GM23338 (cell line): ENCODE data around the gene AGTR1. TPM values are rescaled to one million over a fixed set of nuclear protein-coding genes. Genes with fewer than 3 reads are reported as not detected.

Experiments used
- ATAC-seq: fragments of 200-7000 bp; cut with Tn5 transposase; 3 replicates; pipeline ENCODE4 v1.9.1; 2020
- DNase-seq: peaks from one replicate; pipeline ENCODE4 v3.0.0-alpha.2; 2015; ENCODE audit warnings: low spot score
- H2AFZ ChIP-seq: fragments of 200-600 bp; sonication (generic); 2 replicates; pipeline ENCODE4 v1.8.0; 2016; ENCODE audit warnings: antibody characterized with exemption, mild to moderate bottlenecking, moderate library complexity
- H3F3A ChIP-seq: fragments of 200-600 bp; sonication (generic); replicated peaks from 2 replicates; pipeline ENCODE4 v1.8.0; 2017; ENCODE audit warnings: antibody characterized with exemption, mixed run types, low read depth
- H3K27ac ChIP-seq: fragments of 200-600 bp; sonication (generic); 2 replicates; pipeline ENCODE4 v1.6.1; 2016; ENCODE audit warnings: low read depth
- H3K27me3 ChIP-seq: fragments of 200-600 bp; sonication (generic); 2 replicates; pipeline ENCODE4 v1.8.0; 2016; ENCODE audit warnings: mild to moderate bottlenecking, mixed run types, moderate library complexity; ENCODE audit not compliant: insufficient read depth
- H3K36me3 ChIP-seq: fragments of 200-600 bp; sonication (generic); 2 replicates; pipeline ENCODE4 v1.8.0; 2016; ENCODE audit warnings: mild to moderate bottlenecking; ENCODE audit not compliant: insufficient read depth
- H3K4me1 ChIP-seq: fragments of 200-600 bp; sonication (generic); 2 replicates; pipeline ENCODE4 v1.8.0; 2016; ENCODE audit warnings: mild to moderate bottlenecking, moderate library complexity; ENCODE audit not compliant: insufficient read depth
- H3K4me2 ChIP-seq: fragments of 200-600 bp; sonication (generic); 2 replicates; pipeline ENCODE4 v1.7.1; 2017; ENCODE audit warnings: mixed run types
- H3K4me3 ChIP-seq: fragments of 200-600 bp; sonication (generic); 2 replicates; pipeline ENCODE4 v1.6.1; 2016; ENCODE audit warnings: mixed run types
- H3K79me2 ChIP-seq: fragments of 200-600 bp; sonication (generic); replicated peaks from 2 replicates; pipeline ENCODE4 v1.8.0; 2017; ENCODE audit warnings: mild to moderate bottlenecking; ENCODE audit not compliant: insufficient read depth
- H3K9me2 ChIP-seq: fragments of 200-600 bp; sonication (generic); 2 replicates; pipeline ENCODE4 v1.8.0; 2017; ENCODE audit not compliant: insufficient read depth
- H4K20me1 ChIP-seq: fragments of 200-600 bp; sonication (generic); replicated peaks from 2 replicates; pipeline ENCODE4 v1.8.0; 2017; ENCODE audit warnings: mild to moderate bottlenecking; ENCODE audit not compliant: insufficient read depth
- H3K27ac Mint-ChIP-seq: 2 replicates; pipeline ENCODE4 v1.8.0; 2020; ENCODE audit warnings: inconsistent platforms, mild to moderate bottlenecking, moderate library complexity, mixed read lengths
- H3K27me3 Mint-ChIP-seq: 3 replicates; pipeline ENCODE4 v1.8.0; 2022; ENCODE audit warnings: low read depth, mild to moderate bottlenecking, moderate library complexity, mixed read lengths, inconsistent platforms; ENCODE audit not compliant: insufficient read depth, poor library complexity
- H3K36me3 Mint-ChIP-seq: 3 replicates; pipeline ENCODE4 v1.8.0; 2021; ENCODE audit warnings: low read depth, mild to moderate bottlenecking, inconsistent platforms, moderate library complexity, mixed read lengths
- H3K4me1 Mint-ChIP-seq: 3 replicates; pipeline ENCODE4 v1.8.0; 2020; ENCODE audit warnings: mild to moderate bottlenecking, inconsistent platforms, mixed read lengths
- H3K4me3 Mint-ChIP-seq: 3 replicates; pipeline ENCODE4 v1.8.0; 2021; ENCODE audit warnings: moderate library complexity, mild to moderate bottlenecking, inconsistent platforms, mixed read lengths
- H3K9me3 Mint-ChIP-seq: 3 replicates; pipeline ENCODE4 v1.8.0; 2020; ENCODE audit warnings: moderate library complexity, mild to moderate bottlenecking, inconsistent platforms, mixed read lengths
- CREB1 ChIP-seq: fragments of 250-450 bp; sonication (Bioruptor Pico); IDR thresholded peaks from 2 replicates; pipeline ENCODE4 v1.5.0; 2020; ENCODE audit warnings: low read depth, mild to moderate bottlenecking, moderate library complexity
- EZH2phosphoT487 ChIP-seq: fragments of 200-600 bp; sonication (generic); IDR thresholded peaks from one replicate; pipeline ENCODE4 v1.8.1; 2018; ENCODE audit warnings: antibody characterized with exemption; ENCODE audit not compliant: unreplicated experiment
- NANOG ChIP-seq: IDR thresholded peaks from 2 replicates; pipeline ENCODE4 v1.6.1; 2016; ENCODE audit warnings: antibody characterized with exemption, borderline replicate concordance
- STAT1 ChIP-seq: IDR thresholded peaks from one replicate; pipeline ENCODE4 v1.6.1; 2016; ENCODE audit warnings: antibody characterized with exemption; ENCODE audit not compliant: unreplicated experiment
- ZNF114 ChIP-seq: fragments of 250-450 bp; sonication (Bioruptor Pico); IDR thresholded peaks from 2 replicates; pipeline ENCODE4 v1.5.0; 2020; ENCODE audit warnings: mild to moderate bottlenecking, moderate library complexity
- ZNF462 ChIP-seq: fragments of 250-450 bp; sonication (Bioruptor Pico); IDR thresholded peaks from 2 replicates; pipeline ENCODE4 v1.5.0; 2020; ENCODE audit warnings: mild to moderate bottlenecking, moderate library complexity
- polyA plus RNA-seq: library from polyadenylated mRNA; unstranded; fragments of >200 nt; fragmentation: Nextera tagmentation; extraction: Ambion mirVana; gene quantifications from 2 replicates; pipeline ENCODE4 v1.2.1, GENCODE V29; 2016
- total RNA-seq: library from RNA; depleted of rRNA; stranded (reverse); fragments of >200 nt; shearing (Covaris generic); gene quantifications from 2 replicates; pipeline ENCODE4 v1.2.3, GENCODE V29; 2014
- TF ChIP-seq, protein P1 (sequence below): IDR thresholded peaks from one replicate; pipeline ENCODE4 v1.6.1; 2018; ENCODE audit warnings: antibody characterized with exemption; ENCODE audit not compliant: unreplicated experiment

Gene AGTR1
- total and polyA plus RNA-seq, 2 experiments from 2014 or later, result 0.16 TPM; not detected in 1

DNA sequence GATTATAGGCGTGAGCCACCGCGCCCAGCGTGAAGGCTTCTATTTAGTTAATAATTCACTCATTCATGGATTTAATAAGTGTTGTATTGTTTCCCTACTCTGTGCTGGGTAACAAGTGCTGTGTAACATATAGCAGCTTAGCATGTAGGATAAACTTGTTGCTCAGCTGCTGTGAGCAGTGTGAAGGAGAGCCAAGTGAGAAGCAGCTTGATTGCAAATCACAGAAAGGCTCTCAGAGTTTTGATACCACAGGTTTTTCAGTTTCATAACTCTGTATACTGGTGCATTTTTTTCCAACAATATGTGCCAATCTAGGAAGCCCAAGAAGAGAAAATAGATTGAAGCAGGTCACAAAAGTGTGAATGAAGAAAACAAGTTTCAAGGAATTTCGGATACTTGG, 48.4 kb downstream of the AGTR1 start (continued):
- TF ChIP-seq STAT1 (no peak), NANOG (no peak), ZNF114 (CRISPR knock-in tag) (no peak), CREB1 (CRISPR knock-in tag) (no peak)

GRCh38 chr3:148748283-148748682, 50.6 kb downstream of the AGTR1 start:
- no peak overlapping the region for H3K4me3 ChIP-seq
- H3K9me2 ChIP-seq, result 0 out of 2 replicates have a peak, but pooled peaks cover 4% of the 10 kb centered on the region
- H3F3A ChIP-seq, result no peaks in the 10 kb centered on the region
- peaks cover 2% of the 10 kb centered on the region for H3K27me3 Mint-ChIP-seq
- no peak overlapping the region for H2AFZ ChIP-seq
- no peaks in the 10 kb centered on the region for H4K20me1 ChIP-seq
- H3K79me2 ChIP-seq, result no peaks in the 10 kb centered on the region
- no peaks in the 10 kb centered on the region for H3K4me1 Mint-ChIP-seq
- H3K4me1 ChIP-seq, result no peaks in the 10 kb centered on the region
- no peaks in the 10 kb centered on the region for H3K36me3 ChIP-seq
- H3K4me3 Mint-ChIP-seq, result no peak overlapping the region
- H3K36me3 Mint-ChIP-seq, result no peaks in the 10 kb centered on the region
- no peak for DNase-seq
- H3K4me2 ChIP-seq, result no peak overlapping the region
- no peaks in the 10 kb centered on the region for H3K27me3 ChIP-seq
- no peak overlapping the region for H3K27ac ChIP-seq
- ATAC-seq, result no peak
- no peak overlapping the region for H3K27ac Mint-ChIP-seq
- no peaks in the 10 kb centered on the region for H3K9me3 Mint-ChIP-seq
- no peak for TF ChIP-seq ZNF462
- TF ChIP-seq, protein P1, sequence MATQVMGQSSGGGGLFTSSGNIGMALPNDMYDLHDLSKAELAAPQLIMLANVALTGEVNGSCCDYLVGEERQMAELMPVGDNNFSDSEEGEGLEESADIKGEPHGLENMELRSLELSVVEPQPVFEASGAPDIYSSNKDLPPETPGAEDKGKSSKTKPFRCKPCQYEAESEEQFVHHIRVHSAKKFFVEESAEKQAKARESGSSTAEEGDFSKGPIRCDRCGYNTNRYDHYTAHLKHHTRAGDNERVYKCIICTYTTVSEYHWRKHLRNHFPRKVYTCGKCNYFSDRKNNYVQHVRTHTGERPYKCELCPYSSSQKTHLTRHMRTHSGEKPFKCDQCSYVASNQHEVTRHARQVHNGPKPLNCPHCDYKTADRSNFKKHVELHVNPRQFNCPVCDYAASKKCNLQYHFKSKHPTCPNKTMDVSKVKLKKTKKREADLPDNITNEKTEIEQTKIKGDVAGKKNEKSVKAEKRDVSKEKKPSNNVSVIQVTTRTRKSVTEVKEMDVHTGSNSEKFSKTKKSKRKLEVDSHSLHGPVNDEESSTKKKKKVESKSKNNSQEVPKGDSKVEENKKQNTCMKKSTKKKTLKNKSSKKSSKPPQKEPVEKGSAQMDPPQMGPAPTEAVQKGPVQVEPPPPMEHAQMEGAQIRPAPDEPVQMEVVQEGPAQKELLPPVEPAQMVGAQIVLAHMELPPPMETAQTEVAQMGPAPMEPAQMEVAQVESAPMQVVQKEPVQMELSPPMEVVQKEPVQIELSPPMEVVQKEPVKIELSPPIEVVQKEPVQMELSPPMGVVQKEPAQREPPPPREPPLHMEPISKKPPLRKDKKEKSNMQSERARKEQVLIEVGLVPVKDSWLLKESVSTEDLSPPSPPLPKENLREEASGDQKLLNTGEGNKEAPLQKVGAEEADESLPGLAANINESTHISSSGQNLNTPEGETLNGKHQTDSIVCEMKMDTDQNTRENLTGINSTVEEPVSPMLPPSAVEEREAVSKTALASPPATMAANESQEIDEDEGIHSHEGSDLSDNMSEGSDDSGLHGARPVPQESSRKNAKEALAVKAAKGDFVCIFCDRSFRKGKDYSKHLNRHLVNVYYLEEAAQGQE, result no peak
- no peak for TF ChIP-seq EZH2phosphoT487
- TF ChIP-seq ZNF114 (CRISPR knock-in tag), result no peak
- no peak for TF ChIP-seq STAT1
